ENCODE data around the gene POMP.
A peak's percentile ranks its signal among the peaks of the same experiment; 100 is the strongest.

POMP gene

DNA sequence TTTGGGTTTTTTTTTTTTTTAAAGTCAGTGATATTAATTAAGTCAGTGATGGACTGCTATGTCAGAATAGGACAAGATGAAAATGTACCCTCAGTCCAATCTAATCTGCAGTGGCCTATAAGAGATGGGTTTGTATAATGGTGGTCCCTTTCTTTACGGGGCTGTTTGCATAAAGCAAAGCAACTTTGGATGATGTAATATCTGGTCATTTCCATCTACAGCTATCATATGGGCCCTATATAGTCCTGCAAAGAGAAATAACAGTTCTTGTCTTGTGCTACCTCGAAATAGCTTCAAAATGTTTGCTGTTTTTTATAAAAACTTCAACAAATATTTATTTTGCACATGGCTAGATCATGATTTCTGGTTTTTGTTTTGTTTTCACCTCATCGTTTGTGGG, 20.2 kb upstream of the POMP start:
- Histone ChIP-seq H3K27me3 (no peaks in the 10 kb centered on the region), H3K4me1 (peaks cover 0 to 23% (median 5%) of the 10 kb centered on the region in 4 donors), H3K36me3 (no peaks in the 10 kb centered on the region), H3K9me3 (no peaks in the 10 kb centered on the region), H3K4me3 (no peak overlapping the region), H3K27ac (no peak overlapping the region)
- TF ChIP-seq, protein P1, sequence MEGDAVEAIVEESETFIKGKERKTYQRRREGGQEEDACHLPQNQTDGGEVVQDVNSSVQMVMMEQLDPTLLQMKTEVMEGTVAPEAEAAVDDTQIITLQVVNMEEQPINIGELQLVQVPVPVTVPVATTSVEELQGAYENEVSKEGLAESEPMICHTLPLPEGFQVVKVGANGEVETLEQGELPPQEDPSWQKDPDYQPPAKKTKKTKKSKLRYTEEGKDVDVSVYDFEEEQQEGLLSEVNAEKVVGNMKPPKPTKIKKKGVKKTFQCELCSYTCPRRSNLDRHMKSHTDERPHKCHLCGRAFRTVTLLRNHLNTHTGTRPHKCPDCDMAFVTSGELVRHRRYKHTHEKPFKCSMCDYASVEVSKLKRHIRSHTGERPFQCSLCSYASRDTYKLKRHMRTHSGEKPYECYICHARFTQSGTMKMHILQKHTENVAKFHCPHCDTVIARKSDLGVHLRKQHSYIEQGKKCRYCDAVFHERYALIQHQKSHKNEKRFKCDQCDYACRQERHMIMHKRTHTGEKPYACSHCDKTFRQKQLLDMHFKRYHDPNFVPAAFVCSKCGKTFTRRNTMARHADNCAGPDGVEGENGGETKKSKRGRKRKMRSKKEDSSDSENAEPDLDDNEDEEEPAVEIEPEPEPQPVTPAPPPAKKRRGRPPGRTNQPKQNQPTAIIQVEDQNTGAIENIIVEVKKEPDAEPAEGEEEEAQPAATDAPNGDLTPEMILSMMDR (IDR thresholded peaks at IDR 0.05), result no peak
- intact Hi-C loops (cut with DNase I; ENCODE audit: low total_unique reads), result no loop called here
- DNase-seq, result no peak

DNA sequence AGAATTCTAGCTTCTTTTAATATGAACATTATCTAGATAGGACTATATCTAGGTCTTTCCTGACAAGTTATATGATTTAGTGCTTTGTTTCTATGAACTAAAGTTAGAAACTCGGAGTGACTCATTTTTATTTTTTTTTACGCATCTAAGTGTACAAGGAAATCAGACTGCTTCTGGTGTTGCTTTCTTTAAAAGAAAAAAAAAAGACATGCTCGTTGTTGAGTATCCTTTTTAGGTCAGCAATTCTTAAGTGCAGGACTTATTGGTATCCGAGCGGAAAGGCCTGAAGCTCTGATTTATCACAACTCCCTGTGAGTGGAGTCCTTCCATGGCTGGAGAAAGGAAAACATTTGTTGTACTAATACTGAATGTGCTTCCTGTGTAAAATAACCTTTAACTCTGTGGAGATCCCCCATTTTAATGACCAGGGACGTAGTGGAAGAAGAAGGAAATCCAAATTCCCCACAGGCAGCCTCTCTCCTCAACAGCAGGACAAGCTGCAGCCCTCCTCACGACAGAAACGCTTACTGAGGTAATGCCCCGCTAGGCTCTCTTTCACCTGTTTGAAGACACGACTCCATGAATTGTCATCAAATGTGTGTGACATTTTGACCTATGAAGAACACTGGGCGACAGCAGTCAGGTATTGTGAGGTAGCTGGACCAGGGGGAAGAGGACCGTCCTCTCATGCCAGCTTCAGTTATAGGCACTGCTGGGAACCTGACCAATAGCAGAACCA, 17.9 kb upstream of the POMP start:
- H3K36me3 ChIP-seq, result no peaks in the 10 kb centered on the region
- H3K27me3 ChIP-seq, result no peaks in the 10 kb centered on the region
- TF ChIP-seq, protein P1 (IDR thresholded peaks at IDR 0.05), result no peak
- DNase-seq, result no peak
- H3K4me3 ChIP-seq, result no peak overlapping the region
- H3K9me3 ChIP-seq, result no peaks in the 10 kb centered on the region
- H3K27ac ChIP-seq, result peak overlapping the region; percentile 61 to 70
- intact Hi-C loops (cut with DNase I; ENCODE audit: low total_unique reads), result loop anchor here (10.0 kb wide), 1 partner anchor 506 kb away; the partner anchor contains the start of gene PAN3
- peaks cover 0 to 23% (median 5%) of the 10 kb centered on the region in 4 donors for H3K4me1 ChIP-seq

DNA sequence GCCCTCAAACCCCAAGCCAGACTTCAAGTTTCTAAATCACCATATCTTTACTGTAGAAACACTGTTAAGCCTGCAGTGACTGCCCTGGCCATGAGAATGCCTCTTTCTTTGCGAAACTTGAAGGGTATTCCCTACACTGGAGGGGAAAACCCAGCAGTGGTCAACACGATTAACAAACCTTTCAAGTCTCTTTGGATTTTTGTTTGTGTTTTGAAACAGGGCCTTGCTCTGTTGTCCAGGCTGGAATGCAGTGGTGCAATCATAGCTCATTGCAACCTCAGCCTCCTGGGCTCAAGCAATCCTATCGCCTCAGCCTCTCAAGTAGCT, 17.4 kb upstream of the POMP start:
- intact Hi-C loops (cut with DNase I; ENCODE audit: low total_unique reads), result loop anchor here (10.0 kb wide), 1 partner anchor 507 kb away; the partner anchor contains the start of gene PAN3
- Histone ChIP-seq H3K9me3 (no peaks in the 10 kb centered on the region), H3K36me3 (no peaks in the 10 kb centered on the region), H3K4me3 (no peak overlapping the region), H3K27me3 (no peaks in the 10 kb centered on the region), H3K4me1 (peaks cover 0 to 23% (median 5%) of the 10 kb centered on the region in 4 donors), H3K27ac (peak overlapping the region; percentile 61 to 70)
- DNase-seq, result no peak
- TF ChIP-seq, protein P1 (IDR thresholded peaks at IDR 0.05), result no peak

DNA sequence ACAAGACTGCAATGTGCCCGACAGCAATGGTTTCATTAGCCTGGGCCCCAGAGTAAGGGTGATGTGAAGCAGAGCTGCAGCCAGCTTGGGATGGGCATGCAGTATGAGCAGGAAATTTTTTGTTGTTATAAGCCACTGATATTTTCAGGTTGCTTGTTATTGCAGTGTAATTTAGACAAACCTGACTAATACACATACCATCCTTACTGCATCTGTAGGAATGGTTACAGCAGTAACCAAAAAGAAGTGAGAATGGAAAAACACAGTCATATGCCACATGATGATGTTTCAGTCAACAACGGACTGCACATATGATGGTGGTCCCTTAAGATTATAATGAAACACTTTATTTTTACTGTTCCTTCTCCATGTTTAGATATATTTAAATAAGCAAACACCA, 8.6 kb upstream of the POMP start:
- TF ChIP-seq, protein P1 (IDR thresholded peaks at IDR 0.05), result no peak
- H3K4me3 ChIP-seq, result no peak overlapping the region
- H3K27ac ChIP-seq, result no peak overlapping the region
- H3K4me1 ChIP-seq, result no peaks in the 10 kb centered on the region
- no peaks in the 10 kb centered on the region for H3K36me3 ChIP-seq
- intact Hi-C loops (cut with DNase I; ENCODE audit: low total_unique reads), result no loop called here
- DNase-seq, result no peak
- no peaks in the 10 kb centered on the region for H3K27me3 ChIP-seq
- no peaks in the 10 kb centered on the region for H3K9me3 ChIP-seq

DNA sequence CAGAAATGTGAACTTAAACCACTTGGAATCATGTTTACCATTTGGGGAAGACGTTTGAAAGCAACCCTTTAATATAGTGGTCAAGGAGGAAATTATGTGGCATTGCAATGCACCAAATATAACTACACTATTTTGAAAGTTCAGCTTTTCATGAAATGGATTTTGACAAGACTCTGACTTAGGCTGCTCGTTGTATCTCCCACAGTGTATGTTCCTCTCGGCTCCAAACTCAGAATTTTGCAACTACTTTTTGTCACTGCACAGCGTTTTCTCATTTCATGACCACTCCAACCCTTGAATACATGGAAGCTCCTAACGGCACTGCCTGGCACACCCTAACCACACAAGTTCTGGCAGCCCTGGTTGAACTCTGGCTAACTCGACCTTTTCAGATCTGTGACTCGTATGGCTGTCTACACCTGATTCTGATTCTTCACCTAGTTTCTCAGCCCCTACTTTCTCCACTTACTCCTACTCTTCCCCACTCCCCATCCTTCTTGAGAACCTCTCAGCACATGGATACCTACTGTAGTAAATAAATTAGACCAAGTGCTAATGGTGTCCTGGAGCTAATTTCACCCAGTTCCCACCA, 7.0 kb upstream of the POMP start:
- Histone ChIP-seq H3K4me1 (peaks cover 0 to 4% (median 3%) of the 10 kb centered on the region in 4 donors), H3K9me3 (no peaks in the 10 kb centered on the region), H3K27ac (no peak overlapping the region), H3K27me3 (no peaks in the 10 kb centered on the region), H3K4me3 (no peak overlapping the region), H3K36me3 (no peaks in the 10 kb centered on the region)
- DNase-seq, result no peak
- intact Hi-C loops (cut with DNase I; ENCODE audit: low total_unique reads), result no loop called here
- TF ChIP-seq, protein P1 (IDR thresholded peaks at IDR 0.05), result no peak
